HG03159 (cell line): ENCODE data around the gene C9orf78.

ENCODE experiments used
- ATAC-seq: cut with Tn5 transposase; IDR thresholded peaks from one replicate; pipeline ENCODE4 v1.9.1; 2021; ENCODE audit warnings: mild to moderate bottlenecking, moderate library complexity; ENCODE audit not compliant: unreplicated experiment

Gene C9orf78

GRCh38 chr9:129868023-129868871 lies 33.2 kb upstream of the C9orf78 start:
- ATAC-seq = no peak

- no peak for ATAC-seq
Observed at GRCh38 chr9:129867136-129868022, 32.3 kb upstream of the C9orf78 start.

GRCh38 chr9:129866394-129867135 lies 31.5 kb upstream of the C9orf78 start:
- ATAC-seq = no peak

GRCh38 chr9:129865668-129866320 lies 30.7 kb upstream of the C9orf78 start:
- no peak for ATAC-seq

GRCh38 chr9:129864991-129865647 lies 30.0 kb upstream of the C9orf78 start:
- ATAC-seq = no peak

GRCh38 chr9:129863059-129863690 lies 28.1 kb upstream of the C9orf78 start:
- no peak for ATAC-seq

GRCh38 chr9:129861447-129861827 lies 26.4 kb upstream of the C9orf78 start:
- ATAC-seq = no peak

- no peak for ATAC-seq
Observed at GRCh38 chr9:129860653-129861446, 25.8 kb upstream of the C9orf78 start.

- no peak for ATAC-seq
Observed at GRCh38 chr9:129858167-129858962, 23.3 kb upstream of the C9orf78 start.

GRCh38 chr9:129857207-129857606 lies 22.1 kb upstream of the C9orf78 start:
- no peak for ATAC-seq

GRCh38 chr9:129854588-129855110 lies 19.6 kb upstream of the C9orf78 start:
- no peak for ATAC-seq

- no peak for ATAC-seq
Observed at GRCh38 chr9:129853614-129854013, 18.5 kb upstream of the C9orf78 start.

- ATAC-seq = no peak
Observed at GRCh38 chr9:129852579-129852978, 17.5 kb upstream of the C9orf78 start.

GRCh38 chr9:129851821-129852220 lies 16.7 kb upstream of the C9orf78 start:
- no peak for ATAC-seq

GRCh38 chr9:129850821-129851550 lies 15.9 kb upstream of the C9orf78 start:
- ATAC-seq = no peak

GRCh38 chr9:129849901-129850300 lies 14.8 kb upstream of the C9orf78 start:
- no peak for ATAC-seq
